H1 (cell line): ENCODE measurements around the gene TCF4. TPM values are rescaled to one million over a fixed set of nuclear protein-coding genes. Genes with fewer than 3 reads are reported as not detected.

Experiments used
- CTCF ChIA-PET: fragments of 300-600 bp; sonication (Branson Sonifier 250); formaldehyde crosslinking; loops from one replicate; lab custom pipeline; 2021; ENCODE audit not compliant: partially characterized antibody; lab: Charles Lee
- POLR2A ChIA-PET: fragments of 300-600 bp; sonication (Branson Sonifier 250); formaldehyde crosslinking; loops from one replicate; lab custom pipeline; 2021; ENCODE audit warnings: inconsistent platforms; ENCODE audit not compliant: partially characterized antibody; lab: Charles Lee
- DNase-seq, 2 experiments: peaks; one replicate each; pipeline versions ENCODE4 v3.0.0 to v3.0.0-alpha.2; 2010 to 2022; ENCODE audit warnings: low spot score in 2 of 2, low read depth in 1 of 2, mixed read lengths in 1 of 2
- FAIRE-seq: peaks from 2 replicates; lab custom pipeline; 2011; peaks lifted over from hg19 to GRCh38; lab: Jason Lieb, UNC
- H2AFZ ChIP-seq: 2 replicates; pipeline ENCODE4 v1.8.1; 2012; ENCODE audit warnings: low read length, inconsistent platforms
- H2AK5ac ChIP-seq: 2 replicates; pipeline ENCODE4 v1.6.1; 2013; ENCODE audit warnings: low read depth, low read length
- H2BK120ac ChIP-seq: replicated peaks from 2 replicates; pipeline ENCODE3; 2013; ENCODE audit warnings: low read depth, low read length, inconsistent platforms
- H2BK12ac ChIP-seq: 2 replicates; pipeline ENCODE4 v1.6.1; 2013; ENCODE audit warnings: low read depth, low read length
- H2BK15ac ChIP-seq: 2 replicates; pipeline ENCODE4 v1.6.1; 2013; ENCODE audit warnings: low read length
- H2BK20ac ChIP-seq: 2 replicates; pipeline ENCODE4 v1.6.1; 2013; ENCODE audit warnings: low read length
- H2BK5ac ChIP-seq: 2 replicates; pipeline ENCODE4 v1.6.1; 2013; ENCODE audit warnings: low read depth, low read length
- H3K14ac ChIP-seq: 2 replicates; pipeline ENCODE4 v1.6.1; 2013; ENCODE audit warnings: inconsistent platforms; ENCODE audit not compliant: insufficient read length
- H3K18ac ChIP-seq: 2 replicates; pipeline ENCODE4 v1.6.1; 2013; ENCODE audit warnings: low read length; ENCODE audit errors: extremely low read depth
- H3K23ac ChIP-seq: 2 replicates; pipeline ENCODE4 v1.6.1; 2013; ENCODE audit warnings: inconsistent platforms; ENCODE audit not compliant: insufficient read length
- H3K23me2 ChIP-seq: 2 replicates; pipeline ENCODE4 v1.6.1; 2013; ENCODE audit warnings: low read depth, low read length
- H3K27ac ChIP-seq: 2 replicates; pipeline ENCODE4 v1.6.1; 2011; ENCODE audit warnings: low read depth, low read length, inconsistent platforms
- H3K27me3 ChIP-seq, 4 experiments: replicated peaks in 1 of 4; 1 replicate in 1 of 4; 2 replicates in 3 of 4; pipeline versions ENCODE4 v1.6.1 to v1.8.1; 2011 to 2013; ENCODE audit warnings: low read length in 3 of 4, mild to moderate bottlenecking in 3 of 4, inconsistent platforms in 2 of 4, mixed read lengths in 2 of 4, moderate library complexity in 1 of 4; ENCODE audit not compliant: control insufficient read depth in 3 of 4, insufficient read depth in 3 of 4; ENCODE audit errors: extremely low read depth in 1 of 4
- H3K36me3 ChIP-seq, 4 experiments: 2 replicates each; pipeline versions ENCODE4 v1.6.1 to v1.8.1; 2011 to 2013; ENCODE audit warnings: mild to moderate bottlenecking in 4 of 4, low read length in 3 of 4, moderate library complexity in 2 of 4, control low read depth in 1 of 4, inconsistent platforms in 1 of 4; ENCODE audit not compliant: insufficient read depth in 4 of 4, control insufficient read depth in 2 of 4
- H3K4ac ChIP-seq: replicated peaks from 2 replicates; pipeline ENCODE3; 2013; ENCODE audit warnings: low read length, low read depth, mixed read lengths, inconsistent platforms; ENCODE audit not compliant: insufficient read length
- H3K4me1 ChIP-seq, 4 experiments: replicated peaks in 1 of 4; 1 replicate in 1 of 4; 2 replicates in 3 of 4; pipeline versions ENCODE4 v1.6.1 to v1.8.1; 2011 to 2013; ENCODE audit warnings: low read length in 3 of 4, inconsistent platforms in 2 of 4, mixed read lengths in 1 of 4; ENCODE audit not compliant: insufficient read depth in 4 of 4, control insufficient read depth in 3 of 4
- H3K4me2 ChIP-seq, 2 experiments: 2 replicates each; pipeline versions ENCODE4 v1.6.1 to v1.8.1; 2011 to 2013; ENCODE audit warnings: low read depth in 2 of 2, low read length in 2 of 2, control low read depth in 1 of 2, inconsistent platforms in 1 of 2, mild to moderate bottlenecking in 1 of 2; ENCODE audit not compliant: insufficient read depth in 1 of 2
- H3K4me3 ChIP-seq, 4 experiments: fragments of 200-600, 300-600 bp in 1 of 4; sonication (generic), shearing (Covaris generic), sonication (Bioruptor Twin) in 1 of 4; 2 replicates each; pipeline versions ENCODE4 v1.5.1 to v1.8.1; 2011 to 2016; ENCODE audit warnings: low read length in 4 of 4, low read depth in 3 of 4, control low read depth in 2 of 4, inconsistent platforms in 2 of 4, mild to moderate bottlenecking in 2 of 4, mixed read lengths in 1 of 4, moderate library complexity in 1 of 4; ENCODE audit not compliant: insufficient read depth in 2 of 4; ENCODE audit errors: extremely low read depth in 1 of 4
- H3K56ac ChIP-seq: replicated peaks from 2 replicates; pipeline ENCODE3; 2013; ENCODE audit warnings: low read depth, mild to moderate bottlenecking, mixed read lengths, low read length, inconsistent platforms; ENCODE audit not compliant: insufficient read length
- H3K79me1 ChIP-seq: 2 replicates; pipeline ENCODE4 v1.6.1; 2013; ENCODE audit warnings: low read depth, low read length, control low read depth
- H3K79me2 ChIP-seq, 2 experiments: 2 replicates each; pipeline versions ENCODE4 v1.6.1 to v1.8.1; 2012 to 2013; ENCODE audit warnings: low read length in 2 of 2, mild to moderate bottlenecking in 2 of 2, inconsistent platforms in 1 of 2; ENCODE audit not compliant: insufficient read depth in 2 of 2, control insufficient read depth in 1 of 2
- H3K9ac ChIP-seq, 4 experiments: replicated peaks in 1 of 4; 1 replicate in 1 of 4; 2 replicates in 3 of 4; pipeline versions ENCODE4 v1.6.1 to v1.8.1; 2011 to 2013; ENCODE audit warnings: low read depth in 3 of 4, low read length in 3 of 4, control low read depth in 2 of 4, mild to moderate bottlenecking in 2 of 4, moderate library complexity in 2 of 4, inconsistent platforms in 1 of 4; ENCODE audit errors: extremely low read depth in 1 of 4
- H3K9me3 ChIP-seq, 2 experiments: 2 replicates each; pipeline versions ENCODE4 v1.6.1 to v1.8.1; 2012 to 2013; ENCODE audit warnings: mild to moderate bottlenecking in 2 of 2, moderate library complexity in 2 of 2, control low read depth in 1 of 2, inconsistent platforms in 1 of 2, low read depth in 1 of 2, low read length in 1 of 2, mixed read lengths in 1 of 2; ENCODE audit not compliant: insufficient read depth in 2 of 2
- H4K20me1 ChIP-seq, 2 experiments: replicated peaks in 1 of 2; 2 replicates each; pipeline versions ENCODE3 to v1.8.1; 2011 to 2013; ENCODE audit warnings: inconsistent platforms in 2 of 2, low read length in 2 of 2, mild to moderate bottlenecking in 1 of 2; ENCODE audit not compliant: insufficient read depth in 2 of 2, control insufficient read depth in 1 of 2
- H4K5ac ChIP-seq: 2 replicates; pipeline ENCODE4 v1.6.1; 2013; ENCODE audit warnings: low read length, low read depth, mixed read lengths, inconsistent platforms; ENCODE audit not compliant: insufficient read length
- H4K8ac ChIP-seq: 2 replicates; pipeline ENCODE4 v1.8.0; 2013; ENCODE audit warnings: mild to moderate bottlenecking, moderate library complexity, low read length, inconsistent platforms; ENCODE audit not compliant: insufficient read depth; ENCODE audit errors: extremely low read depth
- H4K91ac ChIP-seq: replicated peaks from 2 replicates; pipeline ENCODE3; 2013; ENCODE audit warnings: low read length, mixed read lengths, inconsistent platforms; ENCODE audit not compliant: insufficient read length
- JUND ChIP-seq: IDR thresholded peaks from 2 replicates; pipeline ENCODE4 v1.6.1; 2011; ENCODE audit warnings: mild to moderate bottlenecking, improper control_type of control experiment, low read length
- RAD21 ChIP-seq, 2 experiments: IDR thresholded peaks in 1 of 2; conservative IDR thresholded peaks in 1 of 2; 2 replicates each; pipeline ENCODE4 v1.6.1; 2011; ENCODE audit warnings: low read depth in 2 of 2, low read length in 2 of 2, improper control_type of control experiment in 1 of 2, inconsistent platforms in 1 of 2, mild to moderate bottlenecking in 1 of 2, moderate library complexity in 1 of 2
- WGBS, 2 experiments: shearing (Covaris generic) in 1 of 2; methylation state at CpG; one replicate each; pipeline versions ENCODE4 v1.1.6 to v1.1.7; 2013 to 2015; ENCODE audit warnings: low lambda C conversion rate in 2 of 2, mixed read lengths in 2 of 2, inconsistent platforms in 1 of 2, low coverage in 1 of 2, missing lambda C conversion rate in 1 of 2; ENCODE audit not compliant: insufficient replicate concordance in 2 of 2, insufficient coverage in 1 of 2, insufficient read length in 1 of 2; ENCODE audit errors: extremely low coverage in 1 of 2, missing lambda C conversion rate in 1 of 2; 5-methylcytosine and 5-hydroxymethylcytosine counted together
- polyA plus RNA-seq, 7 experiments: library from polyadenylated mRNA; depleted of rRNA in 3 of 7; stranded (reverse) in 5 of 7; unstranded in 2 of 7; fragments of >200 nt in 5 of 7; fragments of 200-250 nt in 2 of 7; gene quantifications; 1 replicate in 5 of 7; 2 replicates in 1 of 7; 4 replicates in 1 of 7; pipeline versions ENCODE4 v1.2.1 to v1.2.3, GENCODE V29; 2011 to 2013; ENCODE audit warnings: missing spikeins in 2 of 7, mixed read lengths in 2 of 7
- total RNA-seq: library from RNA; stranded (reverse); fragmentation: NEBNext Ultra II Directional; extraction: Animal tissue kit (Norgen Biotek cat#: 25700); gene quantifications from 2 replicates; pipeline ENCODE4 v1.2.1, GENCODE V29; 2021
- TF ChIP-seq, protein P1 (sequence below), 3 experiments: IDR thresholded peaks; 1 replicate in 2 of 3; 2 replicates in 1 of 3; pipeline versions ENCODE4 v1.5.1 to v1.6.1; 2011; ENCODE audit warnings: low read length in 3 of 3, mild to moderate bottlenecking in 3 of 3, inconsistent platforms in 2 of 3, low read depth in 1 of 3, moderate library complexity in 1 of 3; ENCODE audit not compliant: insufficient read depth in 1 of 3; ENCODE audit errors: control extremely low read depth in 1 of 3

TCF4 gene
- total and polyA plus RNA-seq, 2 of the 8 experiments (the other 6 are each of a cell fraction or from before 2014, with no cell fraction given), result 59.3 to 118 TPM

DNA sequence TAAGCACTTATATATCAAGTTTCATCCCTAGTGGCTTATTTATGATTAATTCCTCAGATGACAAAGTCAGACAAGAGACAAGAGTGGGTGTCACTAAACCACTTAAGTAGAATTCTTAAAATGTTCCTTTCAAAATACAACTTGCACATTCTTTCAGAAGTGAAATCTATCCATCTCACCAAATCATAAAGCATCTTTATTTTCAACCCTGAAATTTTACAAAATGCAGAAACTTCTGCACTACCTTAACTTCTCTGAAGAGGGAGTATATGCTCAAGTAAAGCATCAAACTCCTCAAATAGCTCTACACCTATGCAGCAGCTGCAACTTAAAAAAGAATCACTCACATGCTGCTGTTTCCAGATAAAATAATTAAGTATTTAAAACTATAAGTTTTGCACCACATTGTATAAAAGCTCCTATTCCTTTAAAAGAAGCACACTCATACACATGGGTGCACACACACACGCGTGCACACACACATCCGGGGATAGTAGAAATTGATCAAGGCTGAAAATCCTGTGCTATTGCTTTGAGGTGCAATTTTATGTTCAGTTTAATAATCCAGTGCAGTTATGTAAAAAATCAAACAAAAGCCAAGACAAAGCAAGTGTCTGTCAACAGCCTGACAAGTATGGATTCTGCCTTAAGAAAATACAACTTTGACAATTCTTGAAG, 244.5 kb downstream of the TCF4 start:
- Histone ChIP-seq H3K36me3 (no peaks in the 10 kb centered on the region), H4K8ac (no peak overlapping the region), H3K14ac (no peak overlapping the region), H4K91ac (no peak overlapping the region), H3K9ac (no peak overlapping the region), H3K9me3 (no peaks in the 10 kb centered on the region), H3K4me3 (no peak overlapping the region), H4K5ac (no peak overlapping the region), H3K23me2 (no peaks in the 10 kb centered on the region), H3K18ac (no peak overlapping the region), H4K20me1 (peaks cover 0 to 1% of the 10 kb centered on the region in 2 experiments), H3K23ac (no peak overlapping the region), H2BK120ac (no peak overlapping the region), H2BK5ac (no peak overlapping the region), H3K27ac (no peak overlapping the region), H3K79me2 (peaks cover 0 to 40% of the 10 kb centered on the region in 2 experiments; a peak in 2 of 4 replicates), H2AFZ (no peak overlapping the region), H2BK12ac (no peak overlapping the region), H3K4me2 (no peak overlapping the region), H2AK5ac (no peak overlapping the region), H3K56ac (no peak overlapping the region), H2BK20ac (no peak overlapping the region), H3K79me1 (no peaks in the 10 kb centered on the region), H3K27me3 (no peaks in the 10 kb centered on the region), H3K4ac (no peak overlapping the region), H3K4me1 (peaks cover 6 to 16% (median 13%) of the 10 kb centered on the region in 4 experiments), H2BK15ac (no peak overlapping the region)
- WGBS, 2 experiments, result 89% methylated on average over 3 of the region's 3 CpGs; no CpG with 5 or more reads in 1 of the 2 experiments
- ChIA-PET POLR2A (no interaction called here), CTCF (interaction anchor here (0.6 to 3.8 kb wide), 19 partner anchors 10 to 369 kb away, joined by 3 to 28 read pairs (median 3); no protein-coding TSS in a partner anchor)
- DNase-seq (no peak), FAIRE-seq (no peak)
- TF ChIP-seq JUND (no peak), RAD21 (IDR thresholded peaks at IDR 0.05 in 1 of 2, conservative IDR thresholded peaks at IDR 0.05 in 1 of 2; ENCODE audit: low read depth in 2 of 2, low read length in 2 of 2) (peak; percentile 65 to 67)
- TF ChIP-seq, protein P1, sequence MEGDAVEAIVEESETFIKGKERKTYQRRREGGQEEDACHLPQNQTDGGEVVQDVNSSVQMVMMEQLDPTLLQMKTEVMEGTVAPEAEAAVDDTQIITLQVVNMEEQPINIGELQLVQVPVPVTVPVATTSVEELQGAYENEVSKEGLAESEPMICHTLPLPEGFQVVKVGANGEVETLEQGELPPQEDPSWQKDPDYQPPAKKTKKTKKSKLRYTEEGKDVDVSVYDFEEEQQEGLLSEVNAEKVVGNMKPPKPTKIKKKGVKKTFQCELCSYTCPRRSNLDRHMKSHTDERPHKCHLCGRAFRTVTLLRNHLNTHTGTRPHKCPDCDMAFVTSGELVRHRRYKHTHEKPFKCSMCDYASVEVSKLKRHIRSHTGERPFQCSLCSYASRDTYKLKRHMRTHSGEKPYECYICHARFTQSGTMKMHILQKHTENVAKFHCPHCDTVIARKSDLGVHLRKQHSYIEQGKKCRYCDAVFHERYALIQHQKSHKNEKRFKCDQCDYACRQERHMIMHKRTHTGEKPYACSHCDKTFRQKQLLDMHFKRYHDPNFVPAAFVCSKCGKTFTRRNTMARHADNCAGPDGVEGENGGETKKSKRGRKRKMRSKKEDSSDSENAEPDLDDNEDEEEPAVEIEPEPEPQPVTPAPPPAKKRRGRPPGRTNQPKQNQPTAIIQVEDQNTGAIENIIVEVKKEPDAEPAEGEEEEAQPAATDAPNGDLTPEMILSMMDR (IDR thresholded peaks at IDR 0.05; ENCODE audit: control extremely low read depth in 1 of 3, insufficient read depth in 1 of 3, low read depth in 1 of 3, low read length in 3 of 3), result peak in 2 of 3 experiments; percentile 10 to 50; a peak in 2 of 4 replicates
